NB4 (cell line): ENCODE data around the gene APCDD1L.

Experiments
- DNase-seq: peaks from one replicate; pipeline ENCODE4 v3.0.0; 2010; ENCODE audit warnings: low read depth
- H3K4me3 ChIP-seq: one replicate; pipeline ENCODE4 v1.5.1; 2011; ENCODE audit warnings: mild to moderate bottlenecking, low read depth, low read length, moderate library complexity
- MYC ChIP-seq: IDR thresholded peaks from 2 replicates; pipeline ENCODE4 v1.6.1; 2011; ENCODE audit warnings: low read depth, low read length
- POLR2A ChIP-seq: IDR thresholded peaks from 2 replicates; pipeline ENCODE4 v1.6.1; 2011; ENCODE audit warnings: mild to moderate bottlenecking; ENCODE audit not compliant: insufficient read length; ENCODE audit errors: extremely low read depth
- TF ChIP-seq, protein P1 (sequence below): IDR thresholded peaks from one replicate; pipeline ENCODE4 v1.5.1; 2012; ENCODE audit warnings: low read depth, low read length
- TF ChIP-seq, protein P2 (sequence below): IDR thresholded peaks from 2 replicates; pipeline ENCODE4 v1.6.1; 2011; ENCODE audit warnings: low read depth, low read length

The APCDD1L gene

GRCh38 chr20:58549231-58550209 is 34.3 kb upstream of the APCDD1L start:
- H3K4me3 ChIP-seq, result no peak overlapping the region
- DNase-seq, result no peak
- no peak for TF ChIP-seq POLR2A
- TF ChIP-seq, protein P1, sequence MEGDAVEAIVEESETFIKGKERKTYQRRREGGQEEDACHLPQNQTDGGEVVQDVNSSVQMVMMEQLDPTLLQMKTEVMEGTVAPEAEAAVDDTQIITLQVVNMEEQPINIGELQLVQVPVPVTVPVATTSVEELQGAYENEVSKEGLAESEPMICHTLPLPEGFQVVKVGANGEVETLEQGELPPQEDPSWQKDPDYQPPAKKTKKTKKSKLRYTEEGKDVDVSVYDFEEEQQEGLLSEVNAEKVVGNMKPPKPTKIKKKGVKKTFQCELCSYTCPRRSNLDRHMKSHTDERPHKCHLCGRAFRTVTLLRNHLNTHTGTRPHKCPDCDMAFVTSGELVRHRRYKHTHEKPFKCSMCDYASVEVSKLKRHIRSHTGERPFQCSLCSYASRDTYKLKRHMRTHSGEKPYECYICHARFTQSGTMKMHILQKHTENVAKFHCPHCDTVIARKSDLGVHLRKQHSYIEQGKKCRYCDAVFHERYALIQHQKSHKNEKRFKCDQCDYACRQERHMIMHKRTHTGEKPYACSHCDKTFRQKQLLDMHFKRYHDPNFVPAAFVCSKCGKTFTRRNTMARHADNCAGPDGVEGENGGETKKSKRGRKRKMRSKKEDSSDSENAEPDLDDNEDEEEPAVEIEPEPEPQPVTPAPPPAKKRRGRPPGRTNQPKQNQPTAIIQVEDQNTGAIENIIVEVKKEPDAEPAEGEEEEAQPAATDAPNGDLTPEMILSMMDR, result no peak
- TF ChIP-seq MYC, result no peak
- TF ChIP-seq, protein P2, sequence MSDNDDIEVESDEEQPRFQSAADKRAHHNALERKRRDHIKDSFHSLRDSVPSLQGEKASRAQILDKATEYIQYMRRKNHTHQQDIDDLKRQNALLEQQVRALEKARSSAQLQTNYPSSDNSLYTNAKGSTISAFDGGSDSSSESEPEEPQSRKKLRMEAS, result no peak

GRCh38 chr20:58547623-58548475 is 32.6 kb upstream of the APCDD1L start:
- TF ChIP-seq POLR2A (no peak), MYC (no peak)
- TF ChIP-seq, protein P2, result no peak
- TF ChIP-seq, protein P1, result no peak
- DNase-seq, result no peak
- no peak overlapping the region for H3K4me3 ChIP-seq

GRCh38 chr20:58546756-58547622 is 31.8 kb upstream of the APCDD1L start:
- no peak overlapping the region for H3K4me3 ChIP-seq
- no peak for DNase-seq
- TF ChIP-seq MYC (no peak), POLR2A (no peak)
- TF ChIP-seq, protein P2, result no peak
- TF ChIP-seq, protein P1, result no peak

DNA sequence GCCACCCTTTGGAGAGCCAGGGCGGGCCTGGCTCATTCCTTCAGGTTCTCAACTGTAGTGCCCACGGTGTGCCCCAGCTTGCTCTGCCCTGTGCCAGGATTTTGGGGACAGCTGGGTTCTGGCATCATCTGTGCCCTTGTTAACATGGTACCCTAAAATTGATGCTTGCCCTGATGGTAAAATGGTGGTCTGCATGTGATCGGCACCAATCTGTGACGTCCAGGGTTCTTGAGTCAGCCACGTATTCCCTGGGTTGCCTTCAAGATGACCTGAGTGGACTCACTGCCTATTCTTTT is 31.2 kb upstream of the APCDD1L start:
- TF ChIP-seq, protein P2, result no peak
- TF ChIP-seq, protein P1, result no peak
- TF ChIP-seq POLR2A (no peak), MYC (no peak)
- DNase-seq, result no peak
- no peak overlapping the region for H3K4me3 ChIP-seq
